Stimulated activated CD8-positive, alpha-beta memory T cell treated with anti-CD3 and anti-CD28 coated beads, Interleukin-15, amount 100 ng/mL, for 48 hours (primary cell): ENCODE measurements around the gene ADCK1.
"Not testable (repeated sequence)": the region's sequence is repeated elsewhere in the genome, so short reads cannot be mapped to it uniquely, and the experiment has no call there.

Experiments used
- DNase-seq, 2 donors: peaks; one replicate each; pipeline ENCODE4 v3.0.0-alpha.2; 2020; ENCODE audit warnings: low read depth in 2 of 2

Gene ADCK1

GRCh38 chr14:77947372-77947771 lies 147.5 kb downstream of the ADCK1 start:
- DNase-seq: no peak

DNA sequence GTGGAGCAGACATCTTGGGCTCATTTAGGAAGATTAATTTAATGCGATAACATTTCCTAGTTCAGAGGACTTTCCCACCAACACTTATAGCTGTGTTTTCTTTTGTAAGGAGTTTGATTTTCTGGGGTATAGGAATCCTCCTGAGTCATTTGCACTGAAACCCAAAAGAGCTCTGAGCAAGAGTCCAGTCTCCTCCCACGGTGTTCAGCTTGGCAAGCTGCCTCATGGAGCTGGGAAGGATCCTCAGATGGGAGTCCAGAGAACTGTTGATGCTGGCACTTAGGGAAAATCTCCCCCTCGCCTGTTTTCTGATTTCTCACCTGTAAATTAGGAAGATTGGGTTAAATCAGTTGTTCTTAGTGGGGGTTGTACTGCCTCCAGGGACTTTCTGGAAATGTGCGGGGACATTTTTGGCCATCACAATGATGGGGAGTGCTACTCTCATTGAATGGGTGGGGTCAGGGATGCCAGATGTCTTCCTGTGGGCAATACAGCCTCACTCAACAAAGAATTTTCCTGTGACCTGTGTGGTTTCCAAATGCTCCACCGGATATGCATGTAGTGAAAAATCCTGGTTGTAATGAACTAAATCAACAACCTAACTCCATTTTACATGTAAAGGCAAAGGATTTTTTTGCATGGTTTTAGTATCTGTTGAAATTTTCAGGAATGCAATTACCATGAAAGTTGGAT lies 150.6 kb downstream of the ADCK1 start:
- DNase-seq: no peak

DNA sequence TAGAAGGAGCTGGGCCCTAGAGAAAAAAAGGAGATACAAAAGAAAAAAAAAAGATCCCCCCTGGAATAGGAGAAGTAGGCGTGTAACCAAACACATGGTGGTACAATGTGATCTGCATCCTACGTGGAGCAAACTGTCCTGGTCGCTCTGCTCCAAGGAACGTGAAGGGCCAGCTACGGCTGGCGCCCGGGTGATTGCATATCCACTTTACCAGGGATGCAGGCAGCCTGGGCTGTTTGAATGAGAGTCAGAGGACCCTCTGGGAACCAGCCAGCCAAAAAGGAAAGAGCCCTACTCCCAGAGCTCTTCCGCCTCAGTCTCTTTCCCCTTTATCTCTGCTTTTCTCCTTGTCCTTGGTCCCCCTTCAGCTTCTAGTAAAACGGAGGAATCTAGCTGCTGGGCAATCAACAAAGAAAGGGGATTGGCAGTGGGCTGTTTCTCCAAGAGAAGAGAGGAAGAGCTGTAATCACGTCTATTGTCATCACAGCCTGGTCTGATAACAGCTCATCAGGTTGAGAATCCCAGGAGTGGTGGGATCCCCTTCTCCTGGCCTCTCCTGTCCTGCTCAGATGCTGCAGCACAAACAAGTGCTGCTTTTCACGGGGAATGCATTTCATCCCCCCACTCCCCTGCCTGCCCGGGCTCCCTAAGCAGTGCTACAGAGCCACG lies 156.0 kb downstream of the ADCK1 start:
- DNase-seq: no peak

GRCh38 chr14:77959686-77960085 lies 159.8 kb downstream of the ADCK1 start:
- DNase-seq: not testable (repeated sequence)

DNA sequence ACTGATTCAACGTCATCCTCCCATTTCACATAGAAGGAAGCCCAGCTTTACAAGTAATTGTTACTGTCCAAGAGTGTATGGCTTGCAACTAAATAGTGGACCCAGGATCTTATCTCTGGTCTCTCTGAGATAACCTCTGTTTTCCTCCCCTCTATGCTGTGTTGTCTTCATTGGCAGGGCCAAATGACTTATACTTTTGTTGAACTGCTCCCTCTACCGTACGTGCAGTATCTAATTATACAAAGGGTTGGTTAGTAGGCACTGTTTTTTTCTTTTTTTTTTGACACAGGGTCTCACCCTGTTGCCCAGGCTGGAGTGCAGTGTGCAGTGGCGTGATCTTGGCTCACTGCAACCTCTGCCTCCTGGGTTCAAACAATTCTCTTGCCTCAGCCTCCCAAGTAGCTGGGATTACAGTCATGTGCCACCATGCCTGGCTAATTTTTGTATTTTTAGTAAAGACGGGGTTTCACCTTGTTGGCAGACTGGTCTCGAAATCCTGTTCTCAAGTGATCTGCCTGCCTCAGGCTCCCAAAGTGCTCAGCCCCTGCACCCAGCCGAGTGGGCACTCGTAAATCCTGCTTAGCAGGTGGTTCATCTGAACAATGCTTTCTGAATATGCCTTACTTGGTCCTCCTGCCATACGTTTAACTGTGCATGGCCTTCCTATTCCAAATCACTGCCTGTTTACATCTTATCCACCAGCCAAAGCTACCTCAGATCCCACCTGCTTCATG lies 162.1 kb downstream of the ADCK1 start:
- no peak for DNase-seq

- no peak for DNase-seq
Observed at GRCh38 chr14:77962731-77963520, 163.0 kb downstream of the ADCK1 start.

DNA sequence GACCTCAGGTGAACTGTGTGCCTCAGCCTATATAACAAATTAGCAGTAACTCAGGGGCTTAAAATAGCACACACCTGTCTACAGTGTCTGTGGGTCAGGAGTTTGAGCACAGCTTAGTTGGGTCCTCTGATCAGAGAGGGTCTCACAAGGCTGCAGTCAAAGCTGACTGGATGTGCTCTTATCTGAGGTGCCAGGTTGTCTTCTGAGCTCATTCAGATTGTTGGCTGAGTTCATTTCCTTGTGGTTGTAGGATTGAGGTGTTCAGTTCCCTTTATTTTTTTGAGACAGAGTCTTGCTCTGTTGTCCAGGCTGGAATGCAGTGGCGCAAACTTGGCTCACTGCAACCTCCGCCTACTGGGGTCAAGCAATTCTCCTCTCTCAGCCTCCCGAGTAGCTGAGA lies 164.7 kb downstream of the ADCK1 start:
- DNase-seq: no peak

- DNase-seq: no peak
Observed at GRCh38 chr14:77965050-77965449, 165.1 kb downstream of the ADCK1 start.

DNA sequence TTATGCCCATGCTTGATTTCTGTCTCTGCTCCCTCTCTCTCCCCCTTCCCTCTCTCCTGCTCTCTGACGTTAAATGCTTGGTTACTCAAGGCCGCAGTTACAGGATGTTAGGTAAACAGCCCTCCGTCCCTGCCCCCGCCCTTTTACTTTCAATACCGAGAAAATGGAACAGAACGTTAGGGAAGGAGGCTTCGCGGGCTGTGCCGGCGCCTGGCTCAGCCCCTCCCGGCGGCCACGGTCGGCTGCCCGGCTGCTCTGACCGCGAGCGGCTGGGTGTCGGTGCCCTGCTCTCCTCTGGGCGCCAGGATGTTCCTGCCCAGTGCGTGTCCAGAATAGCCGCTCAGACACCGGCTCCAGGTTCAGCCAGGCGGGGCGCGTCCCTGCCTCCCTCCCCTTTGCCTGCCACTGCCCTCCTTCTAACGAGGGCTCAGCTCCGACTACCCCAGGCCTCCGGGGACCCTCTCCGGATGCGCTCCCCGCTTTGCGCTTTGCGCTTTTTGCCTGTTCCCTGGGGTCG lies 166.1 kb downstream of the ADCK1 start:
- DNase-seq: no peak

DNA sequence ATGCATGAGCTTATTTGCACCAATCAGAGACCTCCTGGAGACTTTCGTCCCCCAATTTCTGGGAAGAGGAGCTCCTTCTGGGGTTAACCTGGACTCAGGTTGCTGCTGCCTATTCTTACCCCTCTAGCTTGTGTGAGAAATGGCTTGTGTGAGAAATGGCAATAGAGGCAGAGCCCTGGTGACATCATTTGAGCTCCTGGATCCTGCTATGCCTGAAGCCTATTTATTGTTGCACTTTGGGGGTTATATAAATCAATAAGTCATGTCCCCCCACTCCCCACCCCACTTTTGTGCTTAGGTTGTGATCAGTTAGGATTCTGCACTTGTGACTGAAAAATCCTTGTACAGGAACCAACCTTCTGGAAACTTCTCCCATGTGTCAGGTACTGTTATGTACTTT lies 167.2 kb downstream of the ADCK1 start:
- no peak for DNase-seq

DNA sequence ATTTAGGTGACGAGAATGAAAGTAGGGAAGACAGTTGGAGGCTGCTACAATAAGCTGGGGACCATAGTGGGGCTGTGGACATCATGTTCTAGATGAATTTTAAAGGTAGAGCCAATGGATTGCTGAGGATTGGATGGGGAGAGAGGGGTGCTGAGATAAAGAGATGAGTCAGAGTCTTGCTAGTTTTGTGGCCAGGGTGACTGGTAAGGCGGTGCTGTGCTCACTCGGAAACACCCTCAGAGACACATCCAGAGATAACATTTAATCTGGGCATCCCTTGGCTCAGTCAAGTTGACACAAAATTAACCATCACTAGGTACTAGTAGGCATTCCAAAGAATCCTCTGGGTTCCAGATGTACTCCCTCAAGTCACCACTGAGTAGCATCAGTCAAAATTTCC lies 170.7 kb downstream of the ADCK1 start:
- no peak for DNase-seq

GRCh38 chr14:77973246-77973645 lies 173.3 kb downstream of the ADCK1 start:
- no peak for DNase-seq

DNA sequence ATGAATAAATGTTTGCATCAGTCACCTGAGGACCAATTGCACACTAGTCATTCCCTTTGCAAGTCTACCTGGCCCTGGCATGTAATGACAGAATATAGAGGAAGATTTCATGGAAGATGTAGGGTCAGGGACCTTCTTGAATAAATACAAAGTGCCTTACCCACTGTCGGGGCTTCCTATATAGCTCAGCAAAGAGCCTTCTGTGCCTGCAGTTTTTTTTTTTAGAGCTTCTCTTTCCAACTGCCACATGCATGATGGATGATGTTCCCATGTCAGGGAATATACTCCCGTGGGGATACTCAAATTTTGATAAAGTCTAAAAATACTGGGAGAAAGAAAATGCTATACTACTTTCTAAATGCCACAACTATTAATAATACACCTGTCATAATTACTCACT lies 176.7 kb downstream of the ADCK1 start:
- DNase-seq: no peak

DNA sequence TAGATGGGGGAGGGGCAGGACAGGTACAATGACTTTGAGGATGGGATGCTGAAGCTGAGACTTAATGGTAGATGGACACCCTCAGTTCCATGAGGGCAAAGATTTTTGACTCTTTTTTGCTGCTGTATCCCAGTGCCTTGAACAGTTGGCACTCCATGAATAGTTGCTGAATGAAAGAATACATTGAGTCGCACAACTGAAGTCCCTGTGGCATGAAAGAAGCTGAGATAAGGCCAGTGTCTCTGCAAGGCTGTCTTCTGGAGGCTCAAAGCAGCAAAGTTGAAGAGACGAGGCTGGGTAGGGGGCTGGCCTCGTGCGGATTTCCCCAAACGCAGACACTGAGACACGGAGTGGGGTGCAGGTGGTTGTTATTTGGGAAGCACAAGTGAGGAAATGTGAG lies 179.3 kb downstream of the ADCK1 start:
- no peak for DNase-seq

- DNase-seq: no peak
Observed at GRCh38 chr14:77979666-77980351, 179.9 kb downstream of the ADCK1 start.

DNA sequence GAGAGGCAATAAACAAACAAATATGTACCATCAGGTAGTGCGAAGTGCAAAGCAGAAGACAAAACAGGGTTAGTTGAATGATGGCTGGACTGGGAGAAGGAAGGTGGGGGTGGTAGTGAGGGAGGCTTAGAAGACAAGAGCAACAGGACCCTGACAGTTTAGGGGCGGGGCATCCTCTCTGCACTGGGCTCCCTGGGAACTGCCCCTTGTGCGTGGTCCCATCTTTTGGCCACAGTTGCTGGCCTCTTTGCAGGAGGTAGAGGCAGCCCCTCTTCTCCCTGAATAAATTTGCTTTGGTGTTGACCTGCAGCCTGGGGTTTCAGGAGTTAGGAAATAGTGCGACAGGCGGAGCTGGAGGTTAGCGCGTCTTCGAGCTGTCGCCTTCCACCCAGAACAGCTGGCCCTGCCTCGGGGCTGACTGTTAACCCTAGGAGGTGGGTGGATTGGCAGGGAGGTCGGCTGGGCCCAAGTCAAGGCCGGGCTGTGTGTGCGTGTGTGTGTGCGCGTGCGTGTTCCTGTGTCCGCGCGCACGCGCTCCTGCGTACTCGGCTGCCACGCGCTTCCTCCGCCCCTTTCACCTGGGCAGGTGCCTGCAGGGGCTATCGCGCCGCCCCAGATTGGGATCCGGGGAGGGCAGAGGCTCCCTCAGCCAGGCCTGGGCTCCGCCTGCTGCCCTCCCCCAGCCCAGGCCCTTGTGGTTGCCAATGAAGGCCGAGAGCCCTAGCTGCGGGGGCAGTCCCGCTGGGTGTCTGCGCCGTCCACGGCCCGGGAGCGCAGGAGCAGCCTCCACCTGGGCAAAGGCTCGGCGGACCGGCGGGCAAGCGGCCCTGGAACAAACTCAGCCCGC lies 180.8 kb downstream of the ADCK1 start:
- DNase-seq: no peak
